ENCODE data around the gene ZBTB21.

DNA sequence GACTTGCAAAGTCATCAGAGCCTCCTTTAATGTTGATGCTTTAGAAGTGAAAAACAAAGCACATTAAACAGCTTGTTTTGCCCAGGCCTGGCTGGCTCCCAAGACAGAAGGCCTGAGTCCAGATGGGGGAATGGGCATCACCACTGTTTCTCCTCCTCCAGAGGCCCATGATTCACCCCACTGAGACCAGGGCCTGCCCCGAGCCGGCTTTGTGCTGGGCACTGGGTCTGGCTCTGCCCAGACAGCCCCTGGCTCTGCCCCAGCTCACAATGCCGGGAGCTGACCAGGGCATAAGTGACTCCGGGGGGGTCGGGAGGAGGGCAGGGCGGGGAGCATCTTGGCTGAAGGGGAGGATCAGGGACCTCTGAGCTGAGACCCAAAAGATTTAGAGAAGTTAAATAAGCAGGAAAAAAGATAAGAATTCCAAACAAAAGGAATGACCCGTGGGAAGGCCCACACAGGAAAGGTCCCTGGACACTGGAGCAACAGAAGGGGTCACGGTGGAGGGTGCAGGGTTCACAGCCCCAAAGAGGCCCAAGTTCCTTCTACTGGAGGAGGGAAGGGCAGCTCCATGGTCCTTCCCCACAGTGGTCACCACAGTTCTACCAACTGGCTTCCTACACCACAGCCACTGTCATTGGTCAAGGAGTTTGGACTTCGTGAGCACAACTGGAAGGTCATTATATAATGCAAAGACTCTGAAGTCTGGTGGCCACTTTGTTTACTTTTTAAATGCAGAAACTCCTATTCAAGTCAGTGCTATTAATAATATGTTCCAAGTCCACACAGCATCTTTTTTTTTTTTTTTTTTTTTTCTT, 61.9 kb downstream of the ZBTB21 start:
- TF ChIP-seq CTCF (IDR thresholded peaks at IDR 0.05) (no peak), POLR2A (IDR thresholded peaks at IDR 0.05) (no peak)
